ENCODE results near the gene PLXNC1.

Gene PLXNC1

GRCh38 chr12:94147991-94148738 lies at the start of gene PLXNC1:
Gene PLXNC1 (plus strand): TSS chr12:94148577. CDS start chr12:94148972, 395 bp downstream.
- peak; percentile 18 for DNase-seq

- no peak for DNase-seq
Measured at GRCh38 chr12:94099191-94099590, 49.2 kb upstream of the PLXNC1 start.

- no peak for DNase-seq
Measured at GRCh38 chr12:94099632-94100031, 48.7 kb upstream of the PLXNC1 start.

- peak; percentile 8 for DNase-seq
Measured at GRCh38 chr12:94100211-94100627, 48.2 kb upstream of the PLXNC1 start.

DNA sequence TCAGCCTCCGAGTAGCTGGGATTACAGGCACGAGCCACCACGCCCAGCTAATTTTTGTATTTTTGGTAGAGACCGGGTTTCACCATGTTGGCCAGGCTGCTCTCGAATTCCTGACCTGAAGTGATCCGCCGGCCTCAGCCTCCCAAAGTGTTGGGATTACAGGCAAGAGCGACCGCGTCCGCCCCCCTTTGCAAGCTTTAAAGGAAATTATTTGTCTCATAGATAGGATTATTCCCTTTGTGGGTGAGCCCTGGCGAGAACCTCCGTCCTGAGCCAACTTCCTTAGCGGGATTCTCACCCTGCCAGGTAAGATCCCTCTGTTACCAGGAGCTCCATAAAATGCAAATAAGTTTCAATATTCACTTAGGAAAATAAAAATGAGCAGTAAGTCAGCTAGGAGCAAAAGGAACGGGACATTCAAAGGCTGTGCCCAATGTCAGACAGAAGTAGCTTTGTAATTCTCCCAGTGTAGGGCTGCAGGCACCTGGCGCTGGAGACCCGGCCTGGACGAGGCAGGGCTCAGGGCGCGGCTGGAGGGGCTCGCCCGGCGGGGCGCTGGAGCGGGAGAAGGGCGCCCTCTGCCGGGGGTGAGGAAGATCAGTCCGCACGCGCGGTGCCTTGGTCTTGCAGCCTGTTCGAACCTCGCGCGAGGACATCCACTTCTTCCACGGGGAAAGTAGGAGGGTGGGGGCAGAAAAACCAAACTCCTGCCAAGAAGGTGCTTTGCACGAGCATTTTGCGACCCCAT lies 47.2 kb upstream of the PLXNC1 start:
- DNase-seq: peak; percentile 62

DNA sequence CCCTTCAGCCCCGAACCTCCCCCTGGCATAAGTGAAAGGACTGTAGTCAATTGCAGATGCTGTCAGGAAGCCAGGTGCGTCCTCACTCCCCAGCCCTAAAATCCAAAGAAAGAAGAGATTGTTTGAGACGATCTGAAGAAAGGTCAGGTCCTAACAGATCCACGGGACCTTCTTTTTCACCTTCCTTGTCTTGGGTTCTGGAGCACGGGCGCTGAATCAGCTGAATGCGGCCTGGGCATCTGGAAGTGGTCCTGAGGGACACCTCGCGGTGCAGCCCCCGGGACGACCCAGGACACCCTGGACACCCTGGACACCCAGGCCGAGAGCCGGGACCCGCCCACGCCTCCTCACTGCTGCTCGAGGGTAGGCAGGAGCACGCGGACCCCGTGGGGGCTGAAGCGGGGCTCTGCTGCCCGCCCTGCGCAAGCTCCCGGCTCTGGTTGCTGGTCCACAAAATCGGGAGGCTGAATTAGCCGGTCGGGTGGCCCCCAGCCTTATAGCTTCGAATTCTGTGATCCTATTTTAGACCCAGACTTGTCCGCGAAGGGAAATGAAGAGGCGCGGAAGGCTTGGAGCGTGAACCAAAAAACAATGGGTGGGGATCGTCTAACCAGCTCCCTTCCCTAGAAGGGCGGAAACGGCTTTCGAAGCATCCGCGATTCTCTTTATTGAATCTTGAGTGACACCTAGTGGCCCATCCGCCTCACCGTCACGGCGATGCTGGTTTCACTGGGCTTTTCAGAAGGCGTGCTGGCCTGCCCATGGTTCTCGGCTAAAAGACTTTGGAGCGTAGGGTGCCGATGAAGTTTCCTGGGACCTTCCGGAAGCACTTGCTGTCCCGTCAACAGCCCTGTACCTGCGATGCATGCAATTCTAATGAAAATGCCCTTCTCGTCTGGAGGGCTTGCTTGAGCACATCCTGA lies 46.4 kb upstream of the PLXNC1 start:
- DNase-seq: peak; percentile 77

- DNase-seq: no peak
Measured at GRCh38 chr12:94103986-94104385, 44.4 kb upstream of the PLXNC1 start.

GRCh38 chr12:94107910-94108309 lies 40.5 kb upstream of the PLXNC1 start:
- DNase-seq: no peak

DNA sequence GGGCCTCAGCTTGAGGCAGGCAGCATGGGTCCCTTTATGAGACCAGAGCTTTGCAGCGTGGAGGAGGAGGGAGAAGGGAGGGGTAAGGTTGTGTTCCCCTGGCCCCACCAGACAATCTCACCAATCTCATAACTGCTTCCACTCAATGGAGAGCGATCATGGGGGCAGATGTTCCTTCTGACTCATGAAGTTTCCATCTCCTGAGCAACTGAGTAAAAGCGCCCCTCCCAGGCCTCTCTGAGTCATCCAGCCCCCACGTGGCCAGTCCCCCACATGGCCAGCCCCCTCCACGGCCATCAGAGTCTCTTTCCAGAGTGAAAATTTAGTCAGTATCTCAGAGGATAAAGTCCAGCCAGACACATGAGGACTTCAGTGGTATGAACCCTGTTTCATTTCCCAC lies 39.2 kb upstream of the PLXNC1 start:
- no peak for DNase-seq

DNA sequence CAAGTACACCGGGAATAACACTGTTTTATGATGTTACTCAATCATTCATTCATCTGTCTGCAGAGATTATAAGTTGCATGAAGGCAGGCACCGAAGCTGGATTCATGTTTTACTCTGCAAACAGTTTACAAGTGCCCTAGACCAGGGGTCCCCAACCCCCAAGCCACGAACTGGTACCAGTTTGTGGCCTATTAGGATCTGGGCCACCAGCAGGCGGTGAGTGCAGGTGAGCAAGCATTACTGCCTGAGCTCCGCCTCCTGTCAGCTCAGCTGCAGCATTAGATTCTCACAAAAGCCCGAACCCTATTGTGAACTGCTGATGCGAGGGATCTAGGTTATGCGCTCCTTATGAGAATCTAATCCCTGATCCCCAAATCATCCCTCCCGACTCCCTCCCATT lies 38.1 kb upstream of the PLXNC1 start:
- no peak for DNase-seq

DNA sequence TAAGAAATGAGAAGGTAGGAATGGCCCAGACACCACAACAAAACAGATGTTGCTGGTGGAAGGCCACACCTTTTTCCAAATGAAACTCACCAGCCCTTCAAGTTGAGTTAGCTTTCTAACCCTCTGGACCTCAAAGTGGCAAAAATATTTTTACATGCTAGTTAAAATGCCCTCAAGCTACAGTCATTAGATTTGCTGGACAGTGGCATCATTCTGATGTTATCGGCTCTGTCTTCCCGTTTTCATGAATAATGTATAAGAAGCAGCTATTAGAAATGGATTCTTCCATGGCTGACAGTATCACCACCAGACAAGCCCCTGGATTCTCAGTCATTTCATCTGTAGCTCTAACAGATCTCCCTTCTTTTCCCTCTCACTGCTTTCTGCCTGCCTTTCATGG lies 37.1 kb upstream of the PLXNC1 start:
- no peak for DNase-seq

DNA sequence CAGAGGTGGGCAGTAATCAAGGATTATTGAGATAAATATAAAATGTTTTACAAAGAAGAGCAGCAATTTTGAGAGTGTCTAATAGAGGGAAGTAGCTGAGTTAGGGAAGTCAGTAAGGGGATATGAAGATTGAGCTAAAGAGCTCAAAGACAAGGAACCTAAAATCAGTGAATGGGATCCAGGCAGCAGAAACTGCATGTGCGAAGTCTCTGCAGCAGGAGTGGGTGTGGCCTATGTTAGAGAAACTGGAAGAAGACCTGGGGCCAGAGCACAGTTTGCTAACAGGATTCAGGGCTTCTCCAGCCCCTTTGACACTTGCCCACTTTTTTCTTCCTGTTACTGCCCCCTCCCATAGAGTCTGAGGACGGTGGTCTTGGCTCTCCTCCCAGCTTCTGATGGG lies 36.3 kb upstream of the PLXNC1 start:
- DNase-seq: no peak

GRCh38 chr12:94114166-94114565 lies 34.2 kb upstream of the PLXNC1 start:
- DNase-seq: no peak

GRCh38 chr12:94116191-94116590 lies 32.2 kb upstream of the PLXNC1 start:
- no peak for DNase-seq

GRCh38 chr12:94121886-94122285 lies 26.5 kb upstream of the PLXNC1 start:
- DNase-seq: no peak

GRCh38 chr12:94122591-94122990 lies 25.8 kb upstream of the PLXNC1 start:
- DNase-seq: no peak

DNA sequence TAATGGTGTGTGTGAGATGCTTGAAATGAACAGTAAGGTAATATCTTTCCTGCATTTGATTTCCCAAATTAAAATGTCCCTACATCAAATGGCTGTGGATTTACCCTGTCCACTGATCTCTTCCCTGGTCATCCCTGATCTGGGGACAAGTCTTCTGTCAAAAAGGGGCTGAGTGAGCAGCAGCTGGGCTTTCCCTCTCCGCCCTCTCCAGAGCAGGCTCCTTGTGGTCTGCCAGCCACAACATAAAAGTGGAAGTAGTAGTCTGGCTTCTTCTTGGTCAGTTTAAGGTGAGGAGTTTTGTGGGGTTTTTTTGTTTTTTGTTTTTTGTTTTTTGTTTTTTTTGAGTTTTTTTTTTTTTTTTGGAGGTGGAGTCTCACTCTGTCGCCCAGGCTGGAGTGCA lies 25.2 kb upstream of the PLXNC1 start:
- DNase-seq: no peak

GRCh38 chr12:94126067-94126466 lies 22.3 kb upstream of the PLXNC1 start:
- DNase-seq: no peak

- DNase-seq: no peak
Measured at GRCh38 chr12:94127239-94128131, 20.9 kb upstream of the PLXNC1 start.

GRCh38 chr12:94128280-94128679 lies 20.1 kb upstream of the PLXNC1 start:
- DNase-seq: no peak

DNA sequence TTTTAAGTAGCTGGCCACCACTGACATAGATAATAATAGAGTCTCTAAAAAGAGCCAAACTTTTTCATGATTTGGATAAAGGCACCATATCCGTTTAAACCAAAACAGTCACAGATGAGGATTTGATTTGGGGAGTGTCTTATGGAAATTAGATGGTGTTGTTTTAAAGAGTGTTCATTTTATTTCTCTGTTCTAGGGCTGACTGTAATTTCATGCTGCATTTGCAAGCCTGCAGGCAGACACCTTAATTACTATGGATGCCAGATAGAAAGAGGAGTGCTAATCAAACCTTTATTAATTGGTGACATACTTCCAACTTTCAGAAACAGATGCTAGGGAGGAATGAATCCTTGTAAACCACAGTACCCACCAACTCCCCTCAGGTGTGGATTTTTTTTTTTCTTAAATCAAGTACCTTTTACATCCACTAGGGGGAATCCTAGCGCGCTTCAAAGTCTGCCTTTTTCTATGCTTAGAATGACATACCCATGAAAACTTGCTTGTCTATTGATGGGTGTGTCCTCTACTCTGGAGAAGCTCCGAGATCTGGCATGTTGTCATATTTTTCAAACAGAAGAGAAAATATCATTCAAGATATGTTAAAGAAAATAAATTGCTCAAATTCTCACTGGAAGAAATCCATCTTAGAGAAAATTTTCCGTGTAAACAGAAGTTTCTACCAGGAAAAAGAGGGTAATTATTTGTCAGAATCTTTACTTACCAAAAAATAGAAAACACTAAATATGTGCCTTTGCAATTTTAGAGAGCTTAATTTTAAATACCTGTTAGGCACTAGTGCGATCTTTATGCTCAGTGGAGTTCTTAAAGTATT lies 14.2 kb upstream of the PLXNC1 start:
- no peak for DNase-seq

Measured in DMS79 (cell line).